Natural killer cell treated with Interleukin-12 subunit alpha and Interleukin-12 subunit beta and Interleukin-15 and Interleukin-18, amount 100 ng/mL, for 72 hours (primary cell): ENCODE data around the gene ROR1. TPM values are rescaled to one million over a fixed set of nuclear protein-coding genes. Genes with fewer than 3 reads are reported as not detected.

Source experiments
- ATAC-seq, 2 donors: fragments of 150-1000 bp; cut with Tn5 transposase in 1 of 2; sonication (Bioruptor Pico), chemical (Tn5 transposase) in 1 of 2; 2 replicates each; pipeline ENCODE4 v1.10.0; 2021
- DNase-seq: peaks from one replicate; pipeline ENCODE4 v3.0.0; 2022; ENCODE audit warnings: low spot score
- H3K27ac Mint-ChIP-seq, 2 donors: 1 replicate in 1 of 2; 2 replicates in 1 of 2; pipeline ENCODE4 v1.8.0; 2022; ENCODE audit warnings: mixed read lengths in 2 of 2, mild to moderate bottlenecking in 1 of 2, moderate library complexity in 1 of 2
- H3K27me3 Mint-ChIP-seq, 2 donors: 1 replicate in 1 of 2; 2 replicates in 1 of 2; pipeline ENCODE4 v1.8.0; 2022; ENCODE audit warnings: mixed read lengths in 2 of 2
- H3K36me3 Mint-ChIP-seq: one replicate; pipeline ENCODE4 v1.8.0; 2022; ENCODE audit warnings: mixed read lengths
- H3K4me1 Mint-ChIP-seq, 2 donors: 1 replicate in 1 of 2; 2 replicates in 1 of 2; pipeline ENCODE4 v1.8.0; 2022; ENCODE audit warnings: low read depth in 2 of 2, mixed read lengths in 2 of 2, mild to moderate bottlenecking in 1 of 2
- H3K4me3 Mint-ChIP-seq: one replicate; pipeline ENCODE4 v1.8.0; 2022; ENCODE audit warnings: mixed read lengths
- H3K9me3 Mint-ChIP-seq: 2 replicates; pipeline ENCODE4 v1.8.0; 2022; ENCODE audit warnings: mixed read lengths
- total RNA-seq, 2 donors: library from RNA; stranded (reverse); gene quantifications; one replicate each; pipeline ENCODE4 v1.2.3, GENCODE V29; 2022

Gene ROR1
- total RNA-seq, 2 donors from 2014 or later = 0.38 TPM; not detected in 1

GRCh38 chr1:63917571-63918417 lies 144.0 kb downstream of the ROR1 start:
- no peaks in the 10 kb centered on the region for H3K4me1 Mint-ChIP-seq
- no peaks in the 10 kb centered on the region for H3K9me3 Mint-ChIP-seq
- peaks cover 2 to 5% of the 10 kb centered on the region in 2 donors for H3K27me3 Mint-ChIP-seq
- ATAC-seq (no peak), DNase-seq (no peak)
- H3K4me3 Mint-ChIP-seq = no peak overlapping the region
- H3K36me3 Mint-ChIP-seq = no peaks in the 10 kb centered on the region
- H3K27ac Mint-ChIP-seq = no peak overlapping the region

DNA sequence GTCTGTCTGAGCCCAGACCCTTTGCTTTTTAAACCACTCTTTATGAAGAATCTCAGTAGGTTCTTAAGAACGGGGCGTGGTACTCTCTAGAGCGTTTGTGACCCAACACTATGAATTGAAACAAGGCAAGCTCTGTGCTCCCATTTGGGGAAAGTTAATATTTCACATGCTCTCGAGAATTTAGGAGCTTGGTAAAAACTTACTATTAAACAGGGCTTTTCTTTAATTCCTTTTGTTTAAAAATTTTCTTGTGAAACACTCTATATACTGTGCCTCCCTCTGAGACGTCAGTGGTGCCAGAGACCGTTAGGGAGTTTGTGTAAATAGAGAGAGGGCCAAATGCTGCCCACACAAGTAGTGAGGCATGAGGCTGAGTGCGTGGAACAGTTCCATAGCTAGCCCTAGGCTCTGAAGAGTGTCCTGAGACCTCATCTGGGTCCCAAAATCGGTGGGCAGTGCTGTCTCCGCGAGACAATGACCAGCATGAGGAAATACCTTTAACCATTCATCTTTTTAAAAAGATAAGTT lies 144.7 kb downstream of the ROR1 start:
- Mint-ChIP-seq H3K9me3 (no peaks in the 10 kb centered on the region), H3K4me1 (no peaks in the 10 kb centered on the region), H3K27ac (no peak overlapping the region), H3K36me3 (no peaks in the 10 kb centered on the region), H3K4me3 (no peak overlapping the region), H3K27me3 (peaks cover 2 to 5% of the 10 kb centered on the region in 2 donors)
- no peak for ATAC-seq
- DNase-seq = no peak

DNA sequence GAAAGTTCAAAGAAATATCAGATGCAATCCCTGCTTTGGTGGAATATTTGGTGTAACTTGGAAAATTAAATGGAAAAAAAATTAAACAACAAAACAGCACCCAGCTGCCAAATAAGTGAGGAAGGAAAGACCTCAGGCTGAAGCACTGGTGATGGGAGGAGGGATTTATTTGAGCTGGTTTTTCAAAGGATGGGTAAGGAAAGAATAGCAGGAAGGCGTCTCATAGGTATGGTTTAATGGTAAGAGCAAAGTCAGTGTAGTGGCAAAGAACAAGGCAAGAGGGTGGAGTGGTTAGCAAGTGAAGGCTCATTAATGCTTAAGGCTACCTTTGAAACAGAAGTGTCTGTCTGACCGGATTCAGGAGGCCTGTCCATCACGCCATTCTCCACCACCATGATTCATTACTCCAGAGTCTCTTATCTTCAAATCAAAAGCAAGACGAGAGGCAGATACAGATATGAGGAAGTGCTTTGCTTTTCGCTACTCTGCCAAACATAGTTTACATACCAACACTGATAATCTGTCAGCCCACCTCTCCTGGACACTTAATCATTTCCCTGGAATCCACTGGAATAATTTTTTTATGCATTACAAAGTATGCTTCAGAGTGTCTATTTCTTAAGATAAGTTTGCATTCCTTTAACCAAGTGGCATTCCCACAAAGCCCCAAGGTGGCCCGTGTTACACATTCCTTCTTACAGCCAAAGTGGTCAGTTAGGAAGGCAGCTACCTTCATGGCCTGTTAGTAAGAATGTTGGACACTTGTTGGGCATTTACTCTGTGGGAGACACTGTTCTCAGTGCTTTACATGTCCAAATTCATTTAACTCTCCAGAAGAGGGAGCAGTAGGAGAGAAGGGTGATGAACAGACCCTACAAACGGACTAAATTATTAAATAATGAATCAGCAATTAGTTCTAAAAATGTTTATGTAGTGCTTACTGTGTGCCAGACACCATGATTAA lies 146.6 kb downstream of the ROR1 start:
- Mint-ChIP-seq H3K4me1 (no peaks in the 10 kb centered on the region), H3K4me3 (no peak overlapping the region), H3K27ac (no peak overlapping the region), H3K27me3 (peaks cover 0 to 2% of the 10 kb centered on the region in 2 donors), H3K36me3 (no peaks in the 10 kb centered on the region), H3K9me3 (no peaks in the 10 kb centered on the region)
- DNase-seq (no peak), ATAC-seq (no peak)

- H3K9me3 Mint-ChIP-seq = no peaks in the 10 kb centered on the region
- H3K4me3 Mint-ChIP-seq = no peak overlapping the region
- peaks cover 0 to 2% of the 10 kb centered on the region in 2 donors for H3K27me3 Mint-ChIP-seq
- H3K36me3 Mint-ChIP-seq = no peaks in the 10 kb centered on the region
- ATAC-seq (no peak), DNase-seq (no peak)
- no peaks in the 10 kb centered on the region for H3K4me1 Mint-ChIP-seq
- no peak overlapping the region for H3K27ac Mint-ChIP-seq
Observed at GRCh38 chr1:63921359-63921758, 147.5 kb downstream of the ROR1 start.

DNA sequence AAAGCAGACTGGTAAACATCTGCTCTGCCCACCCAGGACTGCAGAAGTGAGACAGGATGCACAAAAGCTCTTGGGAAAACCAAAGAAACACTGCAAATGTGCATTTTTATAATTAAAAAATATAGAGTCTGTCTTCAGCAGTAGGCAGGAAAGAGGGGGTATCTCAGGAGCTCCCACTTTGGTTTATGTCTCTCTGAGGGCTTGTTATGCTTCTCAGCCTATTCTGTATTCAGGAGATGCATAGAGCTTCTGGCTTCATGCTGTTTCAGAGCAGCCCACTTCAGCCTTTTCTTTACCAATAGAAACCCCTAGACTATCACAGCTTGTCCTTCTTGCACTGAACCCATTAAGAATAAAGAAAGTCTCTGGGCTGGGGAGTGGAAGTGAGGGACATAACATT lies 148.0 kb downstream of the ROR1 start:
- ATAC-seq = no peak
- no peak for DNase-seq
- Mint-ChIP-seq H3K9me3 (no peaks in the 10 kb centered on the region), H3K4me3 (no peak overlapping the region), H3K4me1 (no peaks in the 10 kb centered on the region), H3K27ac (no peak overlapping the region), H3K36me3 (no peaks in the 10 kb centered on the region), H3K27me3 (peaks cover 0 to 2% of the 10 kb centered on the region in 2 donors)

DNA sequence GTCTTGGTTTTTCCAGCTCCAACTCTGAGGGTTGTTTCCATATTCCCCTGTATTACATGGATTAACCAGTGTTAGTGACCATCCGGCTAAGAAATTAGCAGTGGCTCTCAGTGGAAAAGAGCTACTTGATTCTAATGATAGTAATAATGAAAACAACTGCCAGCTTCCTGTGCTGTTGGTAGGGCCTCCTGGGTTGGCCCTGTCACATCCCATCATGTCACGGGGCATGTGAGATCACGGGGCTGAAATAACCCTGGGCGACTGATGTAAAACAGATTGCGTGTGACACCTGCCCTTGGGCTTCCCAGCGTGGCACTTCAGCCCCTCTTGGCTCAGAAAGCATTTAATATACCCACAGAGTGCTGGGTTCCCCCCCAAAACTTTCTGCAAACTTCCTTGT lies 149.0 kb downstream of the ROR1 start:
- ATAC-seq (no peak), DNase-seq (no peak)
- Mint-ChIP-seq H3K4me3 (no peak overlapping the region), H3K36me3 (no peaks in the 10 kb centered on the region), H3K27me3 (peaks cover 0 to 2% of the 10 kb centered on the region in 2 donors), H3K9me3 (no peaks in the 10 kb centered on the region), H3K27ac (no peak overlapping the region), H3K4me1 (no peaks in the 10 kb centered on the region)

DNA sequence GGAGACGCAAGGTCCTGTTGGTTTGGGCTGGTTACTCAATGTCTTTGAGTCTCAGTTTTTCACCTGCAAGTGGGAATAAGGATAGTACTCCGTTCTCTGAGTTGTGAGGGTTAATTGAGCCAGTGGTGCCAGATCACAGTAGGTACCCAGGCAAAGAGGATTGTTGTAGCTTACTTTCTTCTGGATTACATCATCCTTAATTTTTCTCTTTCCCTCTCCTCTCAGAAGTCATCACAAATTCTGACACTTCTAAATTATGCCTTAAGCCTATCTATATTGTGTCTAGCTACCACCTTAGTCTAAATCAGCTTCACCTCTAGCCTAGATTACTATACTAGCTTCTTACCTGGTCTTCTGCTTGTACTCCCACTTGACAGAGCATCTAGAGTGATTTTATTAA lies 149.5 kb downstream of the ROR1 start:
- Mint-ChIP-seq H3K4me1 (no peaks in the 10 kb centered on the region), H3K27me3 (no peaks in the 10 kb centered on the region), H3K27ac (no peak overlapping the region), H3K4me3 (no peak overlapping the region), H3K9me3 (no peaks in the 10 kb centered on the region), H3K36me3 (no peaks in the 10 kb centered on the region)
- ATAC-seq = no peak
- no peak for DNase-seq

GRCh38 chr1:63924600-63924999 lies 150.8 kb downstream of the ROR1 start:
- H3K4me3 Mint-ChIP-seq = no peak overlapping the region
- H3K27ac Mint-ChIP-seq = no peak overlapping the region
- ATAC-seq (no peak), DNase-seq (no peak)
- H3K9me3 Mint-ChIP-seq = no peaks in the 10 kb centered on the region
- no peaks in the 10 kb centered on the region for H3K4me1 Mint-ChIP-seq
- H3K27me3 Mint-ChIP-seq = no peaks in the 10 kb centered on the region
- H3K36me3 Mint-ChIP-seq = no peaks in the 10 kb centered on the region

DNA sequence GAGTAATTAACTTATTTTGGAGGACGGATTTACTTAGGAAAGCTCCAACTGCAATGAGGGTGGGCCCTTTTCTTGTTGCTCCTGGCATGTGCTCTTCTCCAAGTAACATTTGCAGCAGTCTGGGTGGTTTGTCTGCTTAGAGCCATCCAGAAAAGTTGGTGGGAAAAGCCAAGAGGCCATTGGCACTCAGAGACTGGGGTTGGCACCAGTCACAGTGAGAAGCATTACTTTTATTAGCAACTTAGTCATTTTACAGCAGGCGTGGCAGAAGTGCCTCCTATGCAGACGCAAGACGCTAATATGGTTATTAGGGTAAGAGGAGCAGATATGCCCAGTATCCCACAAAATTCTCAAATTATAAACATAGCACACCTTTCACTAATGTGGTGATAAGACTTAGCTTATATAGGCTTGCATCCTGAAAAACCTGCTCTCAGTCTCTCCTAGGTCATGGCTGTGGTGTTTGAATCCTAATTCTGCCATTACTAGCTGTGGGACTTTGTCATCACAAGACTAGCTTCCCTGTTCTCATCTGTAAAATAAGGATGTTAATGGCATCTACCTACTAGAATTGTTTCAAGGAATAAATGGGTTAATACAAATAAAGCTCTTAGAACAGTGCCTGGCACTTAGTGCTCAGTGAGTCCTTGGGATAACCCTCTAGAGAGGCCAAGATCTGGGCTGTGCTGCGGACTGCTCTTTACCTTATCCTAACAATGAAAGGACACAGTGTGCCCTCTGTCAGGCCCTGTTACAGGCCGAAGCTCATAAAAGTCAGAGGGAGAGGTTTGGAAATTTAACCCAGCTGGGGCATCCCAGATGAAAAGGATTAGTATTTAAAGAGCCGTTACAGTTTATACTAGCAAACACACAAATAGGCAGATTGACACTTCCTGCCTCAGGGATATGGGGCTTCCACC lies 154.6 kb downstream of the ROR1 start:
- no peaks in the 10 kb centered on the region for H3K36me3 Mint-ChIP-seq
- no peak for ATAC-seq

DNA sequence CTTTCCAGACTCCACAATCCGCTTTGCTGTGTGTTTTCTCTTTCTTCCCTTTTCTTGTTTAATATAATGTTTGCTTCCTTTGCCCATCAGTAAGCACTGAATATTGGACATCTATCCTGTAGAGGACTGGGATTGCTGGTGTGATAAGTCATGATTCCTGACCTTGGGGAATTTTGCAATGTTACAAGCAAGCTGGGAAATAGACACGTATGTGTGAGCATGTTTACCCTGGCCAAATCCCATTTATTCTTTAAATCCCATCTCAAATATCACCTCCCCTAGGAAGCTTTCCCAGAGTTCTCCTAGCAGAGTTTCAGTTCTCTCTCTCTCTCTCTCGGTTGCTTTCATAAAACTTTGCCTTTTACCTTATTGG lies 155.3 kb downstream of the ROR1 start:
- ATAC-seq = no peak
- H3K27ac Mint-ChIP-seq = no peak overlapping the region
- no peak for DNase-seq
- H3K27me3 Mint-ChIP-seq = no peaks in the 10 kb centered on the region
- H3K36me3 Mint-ChIP-seq = no peaks in the 10 kb centered on the region
- H3K9me3 Mint-ChIP-seq = no peaks in the 10 kb centered on the region
- no peak overlapping the region for H3K4me3 Mint-ChIP-seq
- no peaks in the 10 kb centered on the region for H3K4me1 Mint-ChIP-seq

More for the DNA sequence above, 154.6 kb downstream of the ROR1 start:
- H3K27ac Mint-ChIP-seq = no peak overlapping the region
- H3K4me3 Mint-ChIP-seq = no peak overlapping the region
- H3K4me1 Mint-ChIP-seq = no peaks in the 10 kb centered on the region
- no peaks in the 10 kb centered on the region for H3K27me3 Mint-ChIP-seq
- DNase-seq = no peak
- no peaks in the 10 kb centered on the region for H3K9me3 Mint-ChIP-seq

DNA sequence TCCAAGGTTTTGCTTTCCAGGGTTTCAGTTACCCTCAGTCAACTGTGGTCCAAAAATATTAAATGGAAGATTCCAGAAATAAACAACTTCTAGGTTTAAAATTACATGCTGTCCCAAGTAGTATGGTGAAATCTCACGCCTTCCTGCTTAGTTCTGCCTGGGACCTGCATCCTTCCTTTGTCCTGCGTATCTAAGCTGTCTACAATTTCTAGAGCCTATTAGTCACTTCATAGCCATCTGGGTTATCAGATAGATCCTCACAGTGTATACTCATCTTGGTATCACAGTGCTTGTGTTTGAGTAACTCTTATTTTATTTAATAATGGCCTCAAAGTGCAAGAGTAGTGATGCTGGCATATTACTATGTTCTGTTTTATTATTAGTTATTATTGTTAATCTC lies 157.7 kb downstream of the ROR1 start:
- DNase-seq = no peak
- H3K27me3 Mint-ChIP-seq = no peaks in the 10 kb centered on the region
- H3K27ac Mint-ChIP-seq = no peak overlapping the region
- H3K4me1 Mint-ChIP-seq = no peaks in the 10 kb centered on the region
- no peak overlapping the region for H3K4me3 Mint-ChIP-seq
- ATAC-seq = no peak
- no peaks in the 10 kb centered on the region for H3K9me3 Mint-ChIP-seq
- no peaks in the 10 kb centered on the region for H3K36me3 Mint-ChIP-seq

DNA sequence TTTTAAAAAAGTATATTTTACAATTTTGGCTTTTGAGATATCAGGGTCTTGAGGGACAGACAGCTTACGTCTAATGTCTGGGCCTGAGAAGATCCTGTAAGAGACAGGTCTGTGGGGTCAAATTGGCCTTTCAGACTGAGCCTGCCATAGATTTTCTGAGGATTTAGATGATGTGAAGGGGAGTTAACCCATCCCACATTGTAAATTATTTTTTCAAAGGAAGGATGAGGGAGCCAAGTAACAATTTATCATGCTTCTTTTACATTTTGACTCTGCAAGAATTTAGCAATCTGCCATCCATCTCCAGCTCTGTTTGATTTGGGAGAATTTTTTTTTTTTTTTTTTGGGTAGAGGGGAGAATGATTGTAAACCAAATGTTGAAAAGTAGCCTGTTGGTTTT lies 160.9 kb downstream of the ROR1 start:
- Mint-ChIP-seq H3K27me3 (no peaks in the 10 kb centered on the region), H3K4me3 (no peak overlapping the region), H3K27ac (no peak overlapping the region), H3K4me1 (no peaks in the 10 kb centered on the region), H3K9me3 (no peaks in the 10 kb centered on the region), H3K36me3 (no peaks in the 10 kb centered on the region)
- DNase-seq (no peak), ATAC-seq (no peak)

DNA sequence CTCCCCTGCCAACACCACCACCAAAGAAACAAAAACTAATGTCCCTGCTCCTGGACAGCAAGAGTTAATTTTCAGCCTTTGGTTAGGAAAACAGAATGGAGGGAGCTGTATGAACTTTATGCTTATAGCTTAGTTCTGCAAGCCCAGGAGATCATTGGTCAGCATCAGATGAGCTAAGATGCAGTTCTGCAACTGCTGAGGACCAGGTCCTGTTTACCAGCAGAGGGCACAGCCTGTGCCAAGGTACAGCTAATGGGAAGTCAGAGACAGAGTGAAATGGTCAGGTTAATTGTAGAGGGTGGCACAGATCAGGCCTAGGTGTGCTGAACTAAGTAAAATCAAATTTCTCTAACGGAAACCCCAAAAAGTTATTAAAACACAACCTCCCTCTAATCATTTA lies 161.3 kb downstream of the ROR1 start:
- DNase-seq (no peak), ATAC-seq (no peak)
- Mint-ChIP-seq H3K4me1 (no peaks in the 10 kb centered on the region), H3K4me3 (no peak overlapping the region), H3K27me3 (peaks cover 3% of the 10 kb centered on the region in 2 donors), H3K36me3 (no peaks in the 10 kb centered on the region), H3K9me3 (no peaks in the 10 kb centered on the region), H3K27ac (no peak overlapping the region)
